Measurements from ENCODE around the gene PER2.

PER2 gene

DNA sequence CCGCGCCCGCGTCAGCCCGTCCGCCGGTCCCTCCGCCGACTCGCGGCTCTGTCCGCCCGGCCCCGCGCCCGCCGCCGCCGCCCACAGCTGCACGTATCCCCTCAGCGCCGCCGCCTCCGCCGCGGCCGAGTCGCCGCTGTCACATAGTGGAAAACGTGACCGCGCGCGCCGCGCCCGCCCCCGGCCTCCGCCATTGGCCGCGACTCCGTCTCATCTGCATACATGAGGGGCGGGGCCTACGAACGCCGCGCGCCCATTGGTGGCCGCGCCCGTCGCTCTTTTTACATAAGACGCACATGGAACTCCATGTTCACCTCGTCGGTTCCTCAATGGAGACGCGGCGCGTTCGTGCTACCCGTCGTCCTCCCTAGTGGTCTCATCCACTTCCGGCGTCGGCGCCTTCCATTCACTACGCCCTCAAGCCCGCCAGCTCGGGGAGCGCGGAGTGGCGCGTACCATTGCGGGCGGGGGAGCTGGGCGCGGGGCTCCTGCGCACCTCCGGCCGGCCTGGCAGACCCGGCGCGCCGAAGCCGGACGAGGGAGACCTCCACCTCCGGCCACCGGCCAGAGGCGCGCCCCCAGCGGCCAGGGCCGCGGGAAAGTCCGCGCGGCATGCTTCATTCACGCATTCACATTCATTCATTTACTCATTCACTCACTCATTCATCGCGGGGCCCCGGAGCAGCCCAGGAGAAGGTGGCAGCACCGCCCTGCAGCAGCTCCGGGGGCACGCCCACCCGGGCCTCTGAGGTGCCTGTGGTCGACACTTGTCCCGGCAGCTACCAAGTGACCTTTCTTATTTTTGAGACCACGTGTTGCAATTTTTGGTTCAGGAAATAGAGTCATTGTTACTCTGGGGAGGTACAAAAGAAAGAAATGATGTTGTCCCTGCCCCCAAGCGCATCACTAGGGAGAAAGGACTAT, 502 bp upstream of the PER2 start (continued):
- TF ChIP-seq ZFHX2 (tag by site-specific recombination; conservative IDR thresholded peaks at IDR 0.05) (no peak), ZNF660 (tag by site-specific recombination; IDR thresholded peaks at IDR 0.05) (peak; percentile 38; the same call in 1 of the 2 replicates), ZNF112 (tag by site-specific recombination; IDR thresholded peaks at IDR 0.05) (no peak), ZSCAN23 (tag by site-specific recombination; IDR thresholded peaks at IDR 0.05) (no peak), YY1 (tag by site-specific recombination; IDR thresholded peaks at IDR 0.05) (peak; percentile 35; the same call in 1 of the 2 replicates), ZNF37A (tag by site-specific recombination; IDR thresholded peaks at IDR 0.05) (no peak), ZNF366 (tag by site-specific recombination; conservative IDR thresholded peaks at IDR 0.05) (no peak), ZNF585B (tag by site-specific recombination; IDR thresholded peaks at IDR 0.05) (no peak), ZNF791 (tag by site-specific recombination; IDR thresholded peaks at IDR 0.05) (no peak), ZNF23 (tag by site-specific recombination; IDR thresholded peaks at IDR 0.05; ENCODE audit: borderline replicate concordance) (no peak), ZNF292 (tag by site-specific recombination; IDR thresholded peaks at IDR 0.05; ENCODE audit: borderline replicate concordance, low read depth) (no peak), ZNF184 (tag by site-specific recombination; IDR thresholded peaks at IDR 0.05) (no peak), ZNF629 (tag by site-specific recombination; IDR thresholded peaks at IDR 0.05) (peak; percentile 43), ZNF354C (tag by site-specific recombination; IDR thresholded peaks at IDR 0.05; ENCODE audit: borderline replicate concordance, low read depth) (no peak), ZNF404 (tag by site-specific recombination; IDR thresholded peaks at IDR 0.05) (no peak), REPIN1 (tag by site-specific recombination; IDR thresholded peaks at IDR 0.05; ENCODE audit: low read depth) (no peak), ZBTB17 (tag by site-specific recombination; IDR thresholded peaks at IDR 0.05) (peak; percentile 18; the same call in 1 of the 2 replicates), ZBTB20 (tag by site-specific recombination; IDR thresholded peaks at IDR 0.05) (peak; percentile 64; the same call in 1 of the 2 replicates), GLIS2 (tag by site-specific recombination; IDR thresholded peaks at IDR 0.05) (peak; percentile 26; the same call in 1 of the 2 replicates)
- TF ChIP-seq, protein P1, sequence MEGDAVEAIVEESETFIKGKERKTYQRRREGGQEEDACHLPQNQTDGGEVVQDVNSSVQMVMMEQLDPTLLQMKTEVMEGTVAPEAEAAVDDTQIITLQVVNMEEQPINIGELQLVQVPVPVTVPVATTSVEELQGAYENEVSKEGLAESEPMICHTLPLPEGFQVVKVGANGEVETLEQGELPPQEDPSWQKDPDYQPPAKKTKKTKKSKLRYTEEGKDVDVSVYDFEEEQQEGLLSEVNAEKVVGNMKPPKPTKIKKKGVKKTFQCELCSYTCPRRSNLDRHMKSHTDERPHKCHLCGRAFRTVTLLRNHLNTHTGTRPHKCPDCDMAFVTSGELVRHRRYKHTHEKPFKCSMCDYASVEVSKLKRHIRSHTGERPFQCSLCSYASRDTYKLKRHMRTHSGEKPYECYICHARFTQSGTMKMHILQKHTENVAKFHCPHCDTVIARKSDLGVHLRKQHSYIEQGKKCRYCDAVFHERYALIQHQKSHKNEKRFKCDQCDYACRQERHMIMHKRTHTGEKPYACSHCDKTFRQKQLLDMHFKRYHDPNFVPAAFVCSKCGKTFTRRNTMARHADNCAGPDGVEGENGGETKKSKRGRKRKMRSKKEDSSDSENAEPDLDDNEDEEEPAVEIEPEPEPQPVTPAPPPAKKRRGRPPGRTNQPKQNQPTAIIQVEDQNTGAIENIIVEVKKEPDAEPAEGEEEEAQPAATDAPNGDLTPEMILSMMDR (tag by site-specific recombination; IDR thresholded peaks at IDR 0.05): 0 out of 2 replicates have a peak, but pooled peaks have one; percentile 19
- TF ChIP-seq, protein P2, sequence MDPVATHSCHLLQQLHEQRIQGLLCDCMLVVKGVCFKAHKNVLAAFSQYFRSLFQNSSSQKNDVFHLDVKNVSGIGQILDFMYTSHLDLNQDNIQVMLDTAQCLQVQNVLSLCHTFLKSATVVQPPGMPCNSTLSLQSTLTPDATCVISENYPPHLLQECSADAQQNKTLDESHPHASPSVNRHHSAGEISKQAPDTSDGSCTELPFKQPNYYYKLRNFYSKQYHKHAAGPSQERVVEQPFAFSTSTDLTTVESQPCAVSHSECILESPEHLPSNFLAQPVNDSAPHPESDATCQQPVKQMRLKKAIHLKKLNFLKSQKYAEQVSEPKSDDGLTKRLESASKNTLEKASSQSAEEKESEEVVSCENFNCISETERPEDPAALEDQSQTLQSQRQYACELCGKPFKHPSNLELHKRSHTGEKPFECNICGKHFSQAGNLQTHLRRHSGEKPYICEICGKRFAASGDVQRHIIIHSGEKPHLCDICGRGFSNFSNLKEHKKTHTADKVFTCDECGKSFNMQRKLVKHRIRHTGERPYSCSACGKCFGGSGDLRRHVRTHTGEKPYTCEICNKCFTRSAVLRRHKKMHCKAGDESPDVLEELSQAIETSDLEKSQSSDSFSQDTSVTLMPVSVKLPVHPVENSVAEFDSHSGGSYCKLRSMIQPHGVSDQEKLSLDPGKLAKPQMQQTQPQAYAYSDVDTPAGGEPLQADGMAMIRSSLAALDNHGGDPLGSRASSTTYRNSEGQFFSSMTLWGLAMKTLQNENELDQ (tag by site-specific recombination; IDR thresholded peaks at IDR 0.05; ENCODE audit: low read depth): no peak
- TF ChIP-seq, protein P3, sequence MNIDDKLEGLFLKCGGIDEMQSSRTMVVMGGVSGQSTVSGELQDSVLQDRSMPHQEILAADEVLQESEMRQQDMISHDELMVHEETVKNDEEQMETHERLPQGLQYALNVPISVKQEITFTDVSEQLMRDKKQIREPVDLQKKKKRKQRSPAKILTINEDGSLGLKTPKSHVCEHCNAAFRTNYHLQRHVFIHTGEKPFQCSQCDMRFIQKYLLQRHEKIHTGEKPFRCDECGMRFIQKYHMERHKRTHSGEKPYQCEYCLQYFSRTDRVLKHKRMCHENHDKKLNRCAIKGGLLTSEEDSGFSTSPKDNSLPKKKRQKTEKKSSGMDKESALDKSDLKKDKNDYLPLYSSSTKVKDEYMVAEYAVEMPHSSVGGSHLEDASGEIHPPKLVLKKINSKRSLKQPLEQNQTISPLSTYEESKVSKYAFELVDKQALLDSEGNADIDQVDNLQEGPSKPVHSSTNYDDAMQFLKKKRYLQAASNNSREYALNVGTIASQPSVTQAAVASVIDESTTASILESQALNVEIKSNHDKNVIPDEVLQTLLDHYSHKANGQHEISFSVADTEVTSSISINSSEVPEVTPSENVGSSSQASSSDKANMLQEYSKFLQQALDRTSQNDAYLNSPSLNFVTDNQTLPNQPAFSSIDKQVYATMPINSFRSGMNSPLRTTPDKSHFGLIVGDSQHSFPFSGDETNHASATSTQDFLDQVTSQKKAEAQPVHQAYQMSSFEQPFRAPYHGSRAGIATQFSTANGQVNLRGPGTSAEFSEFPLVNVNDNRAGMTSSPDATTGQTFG (tag by site-specific recombination; IDR thresholded peaks at IDR 0.05; ENCODE audit: borderline replicate concordance): no peak
- TF ChIP-seq, protein P4, sequence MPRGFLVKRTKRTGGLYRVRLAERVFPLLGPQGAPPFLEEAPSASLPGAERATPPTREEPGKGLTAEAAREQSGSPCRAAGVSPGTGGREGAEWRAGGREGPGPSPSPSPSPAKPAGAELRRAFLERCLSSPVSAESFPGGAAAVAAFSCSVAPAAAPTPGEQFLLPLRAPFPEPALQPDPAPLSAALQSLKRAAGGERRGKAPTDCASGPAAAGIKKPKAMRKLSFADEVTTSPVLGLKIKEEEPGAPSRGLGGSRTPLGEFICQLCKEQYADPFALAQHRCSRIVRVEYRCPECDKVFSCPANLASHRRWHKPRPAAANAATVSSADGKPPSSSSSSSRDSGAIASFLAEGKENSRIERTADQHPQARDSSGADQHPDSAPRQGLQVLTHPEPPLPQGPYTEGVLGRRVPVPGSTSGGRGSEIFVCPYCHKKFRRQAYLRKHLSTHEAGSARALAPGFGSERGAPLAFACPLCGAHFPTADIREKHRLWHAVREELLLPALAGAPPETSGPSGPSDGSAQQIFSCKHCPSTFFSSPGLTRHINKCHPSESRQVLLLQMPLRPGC (tag by site-specific recombination; IDR thresholded peaks at IDR 0.05): no peak
- TF ChIP-seq, protein P5, sequence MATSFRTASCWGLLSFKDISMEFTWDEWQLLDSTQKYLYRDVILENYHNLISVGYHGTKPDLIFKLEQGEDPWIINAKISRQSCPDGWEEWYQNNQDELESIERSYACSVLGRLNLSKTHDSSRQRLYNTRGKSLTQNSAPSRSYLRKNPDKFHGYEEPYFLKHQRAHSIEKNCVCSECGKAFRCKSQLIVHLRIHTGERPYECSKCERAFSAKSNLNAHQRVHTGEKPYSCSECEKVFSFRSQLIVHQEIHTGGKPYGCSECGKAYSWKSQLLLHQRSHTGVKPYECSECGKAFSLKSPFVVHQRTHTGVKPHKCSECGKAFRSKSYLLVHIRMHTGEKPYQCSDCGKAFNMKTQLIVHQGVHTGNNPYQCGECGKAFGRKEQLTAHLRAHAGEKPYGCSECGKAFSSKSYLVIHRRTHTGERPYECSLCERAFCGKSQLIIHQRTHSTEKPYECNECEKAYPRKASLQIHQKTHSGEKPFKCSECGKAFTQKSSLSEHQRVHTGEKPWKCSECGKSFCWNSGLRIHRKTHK (tag by site-specific recombination; IDR thresholded peaks at IDR 0.05): no peak
- TF ChIP-seq, protein P6, sequence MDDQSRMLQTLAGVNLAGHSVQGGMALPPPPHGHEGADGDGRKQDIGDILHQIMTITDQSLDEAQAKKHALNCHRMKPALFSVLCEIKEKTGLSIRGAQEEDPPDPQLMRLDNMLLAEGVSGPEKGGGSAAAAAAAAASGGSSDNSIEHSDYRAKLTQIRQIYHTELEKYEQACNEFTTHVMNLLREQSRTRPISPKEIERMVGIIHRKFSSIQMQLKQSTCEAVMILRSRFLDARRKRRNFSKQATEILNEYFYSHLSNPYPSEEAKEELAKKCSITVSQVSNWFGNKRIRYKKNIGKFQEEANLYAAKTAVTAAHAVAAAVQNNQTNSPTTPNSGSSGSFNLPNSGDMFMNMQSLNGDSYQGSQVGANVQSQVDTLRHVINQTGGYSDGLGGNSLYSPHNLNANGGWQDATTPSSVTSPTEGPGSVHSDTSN (CRISPR knock-in tag; IDR thresholded peaks at IDR 0.05): peak; percentile 96
- TF ChIP-seq, protein P7, sequence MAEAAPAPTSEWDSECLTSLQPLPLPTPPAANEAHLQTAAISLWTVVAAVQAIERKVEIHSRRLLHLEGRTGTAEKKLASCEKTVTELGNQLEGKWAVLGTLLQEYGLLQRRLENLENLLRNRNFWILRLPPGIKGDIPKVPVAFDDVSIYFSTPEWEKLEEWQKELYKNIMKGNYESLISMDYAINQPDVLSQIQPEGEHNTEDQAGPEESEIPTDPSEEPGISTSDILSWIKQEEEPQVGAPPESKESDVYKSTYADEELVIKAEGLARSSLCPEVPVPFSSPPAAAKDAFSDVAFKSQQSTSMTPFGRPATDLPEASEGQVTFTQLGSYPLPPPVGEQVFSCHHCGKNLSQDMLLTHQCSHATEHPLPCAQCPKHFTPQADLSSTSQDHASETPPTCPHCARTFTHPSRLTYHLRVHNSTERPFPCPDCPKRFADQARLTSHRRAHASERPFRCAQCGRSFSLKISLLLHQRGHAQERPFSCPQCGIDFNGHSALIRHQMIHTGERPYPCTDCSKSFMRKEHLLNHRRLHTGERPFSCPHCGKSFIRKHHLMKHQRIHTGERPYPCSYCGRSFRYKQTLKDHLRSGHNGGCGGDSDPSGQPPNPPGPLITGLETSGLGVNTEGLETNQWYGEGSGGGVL (tag by site-specific recombination; IDR thresholded peaks at IDR 0.05): no peak

Measured in HEK293 (cell line).